Stomach (tissue), 9 donors: ENCODE measurements around the gene PLXNA2. TPM values are rescaled to one million over a fixed set of nuclear protein-coding genes. Genes with fewer than 3 reads are reported as not detected.

ENCODE experiments used
- DNase-seq, 2 donors: peaks; one replicate each; pipeline versions ENCODE4 v3.0.0 to v3.0.0-alpha.2; 2013 to 2019
- H3K27ac ChIP-seq, 5 donors: fragments of 200-600 bp in 4 of 5; sonication (generic) in 4 of 5; one replicate each; pipeline ENCODE4 v1.5.1; 2013 to 2019; ENCODE audit warnings: mild to moderate bottlenecking in 1 of 5, moderate library complexity in 1 of 5
- H3K27me3 ChIP-seq, 3 donors: fragments of 200-600 bp; sonication (generic); one replicate each; pipeline ENCODE4 v1.5.1; 2017 to 2019; ENCODE audit warnings: mixed run types in 1 of 3
- H3K36me3 ChIP-seq, 4 donors: fragments of 200-600 bp; sonication (generic); 1 replicate in 3 of 4; 2 replicates in 1 of 4; pipeline ENCODE4 v1.5.1; 2016 to 2019
- H3K4me1 ChIP-seq, 4 donors: fragments of 200-600 bp; sonication (generic); one replicate each; pipeline ENCODE4 v1.5.1; 2016 to 2019
- H3K4me3 ChIP-seq, 4 donors: fragments of 200-600 bp; sonication (generic) in 3 of 4; one replicate each; pipeline ENCODE4 v1.5.1; 2016 to 2019; ENCODE audit warnings: mild to moderate bottlenecking in 1 of 4
- H3K9me3 ChIP-seq, 4 donors: fragments of 200-600 bp; sonication (generic); one replicate each; pipeline ENCODE4 v1.5.1; 2016 to 2019
- EP300 ChIP-seq: sonication (generic); formaldehyde crosslinking; IDR thresholded peaks from one replicate; pipeline ENCODE4 v1.6.1; 2017; ENCODE audit warnings: antibody characterized with exemption
- POLR2A ChIP-seq, 4 donors: fragments of 450-650 bp; IDR thresholded peaks; one replicate each; pipeline ENCODE4 v1.6.1; 2016; ENCODE audit warnings: antibody characterized with exemption in 4 of 4, control low read depth in 2 of 4, mild to moderate bottlenecking in 1 of 4, moderate library complexity in 1 of 4
- POLR2AphosphoS5 ChIP-seq, 3 donors: sonication (generic); formaldehyde crosslinking; IDR thresholded peaks; one replicate each; pipeline ENCODE4 v1.6.1; 2016; ENCODE audit warnings: antibody characterized with exemption in 3 of 3
- WGBS, 5 donors: extraction: QIAGEN DNeasy Blood & Tissue Kit in 3 of 5; methylation state at CpG; one replicate each; pipeline versions ENCODE4 v1.1.5 to v1.1.7; 2013 to 2018; 5-methylcytosine and 5-hydroxymethylcytosine counted together
- intact Hi-C: fragments of 100-400 bp; cut with DNase I; formaldehyde crosslinking; loops from one replicate; pipeline ENCODE4 v1.15.1; 2023; ENCODE audit warnings: low total_unique reads
- polyA plus RNA-seq, 3 donors: library from polyadenylated mRNA; stranded (reverse); fragments of 200-250 nt; gene quantifications; one replicate each; pipeline ENCODE4 v1.2.3, GENCODE V29; 2013
- total RNA-seq, 5 donors: library from RNA; depleted of rRNA; stranded (reverse); fragments of >200 nt; gene quantifications; one replicate each; pipeline versions ENCODE4 v1.1.0 to v1.2.3, GENCODE V29; 2014 to 2016
- TF ChIP-seq, protein P1 (sequence below), 7 experiments: fragments of 450-650 bp in 4 of 7; fragments of 200-600 bp in 3 of 7; sonication (generic) in 3 of 7; IDR thresholded peaks; one replicate each; pipeline ENCODE4 v1.5.1; 2016 to 2019; ENCODE audit warnings: antibody characterized with exemption in 7 of 7, control low read depth in 2 of 7, mild to moderate bottlenecking in 1 of 7
- donor health status: healthy with polysubstance abuse.
- donor health status: Bipolar disorder and iron deficiency.
- donor health status: healthy.

Gene PLXNA2
- total and polyA plus RNA-seq, 8 donors, result 2.7 to 185 (median 28.7) TPM

DNA sequence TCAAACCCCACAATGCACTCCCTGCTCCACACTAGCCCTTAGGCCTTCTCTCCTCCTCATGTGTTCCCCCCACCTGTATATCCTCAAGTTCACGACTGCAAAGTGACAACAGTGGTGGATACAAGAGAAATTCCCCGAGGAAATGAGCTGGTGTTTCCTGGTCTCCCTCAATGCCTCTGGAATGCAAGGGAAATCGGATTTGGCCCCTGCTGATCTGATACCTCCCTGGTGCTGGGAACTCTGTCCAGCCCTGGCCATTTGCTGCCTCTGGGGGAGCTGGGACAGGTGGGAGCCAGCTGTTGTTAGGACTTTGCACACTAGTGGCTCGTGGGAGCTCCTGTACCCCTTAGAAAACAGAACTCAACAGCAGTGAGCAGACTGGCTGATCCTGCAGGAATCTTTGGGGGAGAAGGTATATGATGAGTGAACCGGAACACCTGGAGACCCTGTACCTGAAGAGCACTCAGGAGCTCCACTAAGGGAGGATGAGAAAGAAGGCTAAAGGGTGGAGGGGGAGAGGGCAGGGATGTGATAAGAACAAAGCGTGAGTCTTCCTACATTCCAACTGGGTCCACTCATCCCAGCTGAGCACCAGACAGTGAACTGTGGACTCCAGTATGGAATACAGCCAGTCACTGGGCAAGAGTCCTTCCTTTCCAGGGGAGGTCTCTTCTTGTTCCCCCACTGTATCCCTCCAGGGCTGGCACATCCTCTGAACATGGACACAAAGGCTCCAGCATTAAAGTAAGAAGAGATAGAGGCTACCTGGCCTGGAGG is 69.3 kb downstream of the PLXNA2 start:
- H3K36me3 ChIP-seq, result peaks cover 0 to 7% (median 3%) of the 10 kb centered on the region in 4 donors
- H3K4me1 ChIP-seq, result peaks cover 32 to 81% (median 61%) of the 10 kb centered on the region in 4 donors
- intact Hi-C loops, result no loop called here
- no peak overlapping the region for H3K27ac ChIP-seq
- DNase-seq, result no peak
- H3K27me3 ChIP-seq, result no peaks in the 10 kb centered on the region
- 61 to 69% (median 62%) methylated on average over 6 of the region's 6 CpGs for WGBS, 5 donors
- no peak overlapping the region for H3K4me3 ChIP-seq
- no peaks in the 10 kb centered on the region for H3K9me3 ChIP-seq
- TF ChIP-seq POLR2A (IDR thresholded peaks at IDR 0.05) (no peak), POLR2AphosphoS5 (IDR thresholded peaks at IDR 0.05) (no peak), EP300 (no peak)
- TF ChIP-seq, protein P1, sequence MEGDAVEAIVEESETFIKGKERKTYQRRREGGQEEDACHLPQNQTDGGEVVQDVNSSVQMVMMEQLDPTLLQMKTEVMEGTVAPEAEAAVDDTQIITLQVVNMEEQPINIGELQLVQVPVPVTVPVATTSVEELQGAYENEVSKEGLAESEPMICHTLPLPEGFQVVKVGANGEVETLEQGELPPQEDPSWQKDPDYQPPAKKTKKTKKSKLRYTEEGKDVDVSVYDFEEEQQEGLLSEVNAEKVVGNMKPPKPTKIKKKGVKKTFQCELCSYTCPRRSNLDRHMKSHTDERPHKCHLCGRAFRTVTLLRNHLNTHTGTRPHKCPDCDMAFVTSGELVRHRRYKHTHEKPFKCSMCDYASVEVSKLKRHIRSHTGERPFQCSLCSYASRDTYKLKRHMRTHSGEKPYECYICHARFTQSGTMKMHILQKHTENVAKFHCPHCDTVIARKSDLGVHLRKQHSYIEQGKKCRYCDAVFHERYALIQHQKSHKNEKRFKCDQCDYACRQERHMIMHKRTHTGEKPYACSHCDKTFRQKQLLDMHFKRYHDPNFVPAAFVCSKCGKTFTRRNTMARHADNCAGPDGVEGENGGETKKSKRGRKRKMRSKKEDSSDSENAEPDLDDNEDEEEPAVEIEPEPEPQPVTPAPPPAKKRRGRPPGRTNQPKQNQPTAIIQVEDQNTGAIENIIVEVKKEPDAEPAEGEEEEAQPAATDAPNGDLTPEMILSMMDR (IDR thresholded peaks at IDR 0.05), result no peak

DNA sequence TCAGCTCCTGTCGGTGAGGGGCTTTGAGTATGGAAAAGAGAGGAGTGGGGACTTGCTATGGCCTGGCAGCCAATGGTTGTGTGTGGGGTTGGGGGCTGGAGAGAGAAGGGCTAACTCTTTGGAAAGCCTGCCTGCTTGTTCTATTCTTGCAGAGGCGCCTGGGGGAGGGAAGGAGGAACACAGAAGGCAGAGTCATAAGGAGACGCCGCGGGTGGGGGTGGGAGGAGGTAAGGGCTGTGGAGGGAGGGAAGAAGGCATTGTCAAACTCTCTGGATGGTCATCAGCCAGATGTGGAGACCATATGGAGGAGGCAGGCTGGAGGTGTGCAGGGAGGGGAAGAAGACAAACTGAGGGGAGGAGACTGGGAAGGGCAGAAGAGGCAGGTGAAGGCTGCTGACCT is 70.0 kb downstream of the PLXNA2 start:
- Histone ChIP-seq H3K9me3 (no peaks in the 10 kb centered on the region), H3K4me1 (peaks cover 25 to 78% (median 55%) of the 10 kb centered on the region in 4 donors), H3K27ac (no peak overlapping the region), H3K36me3 (peaks cover 0 to 7% (median 3%) of the 10 kb centered on the region in 4 donors), H3K4me3 (no peak overlapping the region), H3K27me3 (no peaks in the 10 kb centered on the region)
- WGBS, 5 donors, result 77 to 92% (median 82%) methylated on average over 5 of the region's 5 CpGs
- TF ChIP-seq EP300 (no peak), POLR2A (IDR thresholded peaks at IDR 0.05) (no peak), POLR2AphosphoS5 (IDR thresholded peaks at IDR 0.05) (no peak)
- TF ChIP-seq, protein P1 (IDR thresholded peaks at IDR 0.05), result no peak
- DNase-seq, result no peak
- intact Hi-C loops, result no loop called here

DNA sequence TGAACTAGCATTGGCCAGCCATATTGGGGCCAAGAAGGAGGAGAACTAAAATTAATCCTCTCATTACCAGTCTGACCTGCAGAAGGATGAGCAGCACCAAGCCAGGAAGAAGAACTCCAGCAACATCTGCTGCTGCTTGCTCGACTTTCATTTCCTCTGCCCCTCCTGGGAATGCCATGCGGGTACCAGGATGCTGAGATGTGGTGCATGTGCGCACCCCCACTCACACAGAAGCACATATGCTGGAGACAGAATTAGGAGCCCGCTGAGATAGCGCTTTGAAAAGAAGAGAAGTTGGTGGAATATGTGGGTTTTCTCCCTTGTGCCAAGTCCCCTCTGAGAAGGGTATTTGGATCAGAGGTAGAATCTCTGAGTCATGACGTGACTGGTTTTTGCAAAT is 70.4 kb downstream of the PLXNA2 start:
- no peak overlapping the region for H3K27ac ChIP-seq
- peaks cover 0 to 7% (median 3%) of the 10 kb centered on the region in 4 donors for H3K36me3 ChIP-seq
- H3K27me3 ChIP-seq, result no peaks in the 10 kb centered on the region
- WGBS, 5 donors, result 91 to 98% (median 95%) methylated on average over 6 of the region's 6 CpGs
- no peak for TF ChIP-seq POLR2A (IDR thresholded peaks at IDR 0.05)
- TF ChIP-seq, protein P1 (IDR thresholded peaks at IDR 0.05), result no peak
- TF ChIP-seq EP300, result no peak
- no peak for TF ChIP-seq POLR2AphosphoS5 (IDR thresholded peaks at IDR 0.05)
- intact Hi-C loops, result no loop called here
- no peak overlapping the region for H3K4me3 ChIP-seq
- H3K9me3 ChIP-seq, result no peaks in the 10 kb centered on the region
- no peak for DNase-seq
- peaks cover 20 to 76% (median 53%) of the 10 kb centered on the region in 4 donors for H3K4me1 ChIP-seq

DNA sequence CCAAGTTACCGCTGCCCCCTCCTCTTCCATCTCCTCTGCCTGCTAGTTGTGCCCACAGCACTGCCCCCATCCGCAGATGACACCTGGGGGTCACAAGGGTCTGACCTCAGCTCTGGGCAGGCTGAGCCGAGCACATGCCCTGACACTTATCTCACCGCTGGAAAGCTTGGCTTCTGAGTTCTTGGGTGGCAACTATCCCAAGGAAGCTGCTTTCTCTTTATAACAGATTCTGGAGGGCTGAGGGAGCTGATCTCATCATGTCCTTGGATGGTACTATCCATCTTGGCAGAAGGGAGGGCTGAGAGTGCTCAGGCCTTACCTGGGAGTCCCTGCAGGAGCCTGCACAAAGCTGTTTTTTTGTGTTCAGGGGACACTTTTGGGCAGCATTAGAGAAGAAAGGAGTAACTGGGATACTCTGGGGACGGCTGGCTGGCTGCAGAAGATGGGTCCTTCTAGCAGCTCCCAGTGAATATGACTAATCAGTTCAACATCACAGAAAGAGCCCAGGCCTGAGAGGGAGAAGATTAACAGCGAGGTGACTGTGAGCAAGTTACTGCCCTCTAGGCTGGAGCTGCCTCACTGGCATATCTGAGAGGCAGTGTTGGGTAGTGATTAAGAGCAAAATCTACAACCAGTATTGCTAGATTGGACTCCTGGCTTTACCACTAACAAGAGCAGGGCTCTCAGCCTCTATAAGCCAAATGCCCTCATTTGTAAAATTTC is 71.6 kb downstream of the PLXNA2 start:
- TF ChIP-seq, protein P1 (IDR thresholded peaks at IDR 0.05), result peak in 1 of 7 experiments; percentile 11
- TF ChIP-seq POLR2A (IDR thresholded peaks at IDR 0.05) (no peak), EP300 (no peak), POLR2AphosphoS5 (IDR thresholded peaks at IDR 0.05) (peak in 1 of 3 donors; percentile 17)
- no peaks in the 10 kb centered on the region for H3K27me3 ChIP-seq
- H3K4me1 ChIP-seq, result peaks cover 11 to 64% (median 41%) of the 10 kb centered on the region in 4 donors
- peaks cover 0 to 7% (median 3%) of the 10 kb centered on the region in 4 donors for H3K36me3 ChIP-seq
- H3K27ac ChIP-seq, result peak overlapping the region in 1 of 5 donors; percentile 15
- H3K9me3 ChIP-seq, result no peaks in the 10 kb centered on the region
- intact Hi-C loops, result no loop called here
- no peak overlapping the region for H3K4me3 ChIP-seq
- no peak for DNase-seq
- 56 to 72% (median 60%) methylated on average over 6 of the region's 6 CpGs for WGBS, 5 donors
